ENCODE data around the gene CSTB. TPM values are rescaled to one million over a fixed set of nuclear protein-coding genes. Genes with fewer than 3 reads are reported as not detected.

CSTB gene
- total RNA-seq, 1 experiment from 2014 or later: 151 TPM

GRCh38 chr21:43741423-43742096, 34.5 kb downstream of the CSTB start:
- peaks cover 29% of the 10 kb centered on the region for H3K79me2 ChIP-seq (ENCODE audit: low read length)
- no peak overlapping the region for H3K4me3 ChIP-seq (ENCODE audit: low read length)
- no peak overlapping the region for H3K4me2 ChIP-seq (ENCODE audit: low read length)
- no peak for DNase-seq
- no peaks in the 10 kb centered on the region for H3F3A ChIP-seq (ENCODE audit: low read length, unreplicated experiment)
- H3K27me3 ChIP-seq (ENCODE audit: low read length): no peaks in the 10 kb centered on the region
- no peaks in the 10 kb centered on the region for H3K9me2 ChIP-seq (replicated peaks; ENCODE audit: low read length)
- intact Hi-C loops (cut with micrococcal nuclease): no loop called here
- 0 out of 2 replicates have a peak, but pooled peaks cover 12% of the 10 kb centered on the region for H4K20me1 ChIP-seq (ENCODE audit: low read length)
- H3K9ac ChIP-seq (ENCODE audit: low read length): no peak overlapping the region
- BruUV-seq (replicated peaks): no TSS peak
- POLR2A ChIA-PET (ENCODE audit: unreplicated experiment): no interaction called here
- TF ChIP-seq EZH2phosphoT487 (IDR thresholded peaks at IDR 0.05; ENCODE audit: borderline replicate concordance, low read length) (no peak), CTCF (conservative IDR thresholded peaks at IDR 0.05; ENCODE audit: low read depth, low read length) (no peak), EZH2 (IDR thresholded peaks at IDR 0.05; ENCODE audit: low read length, unreplicated experiment) (no peak)
- H2AFZ ChIP-seq (ENCODE audit: low read length): no peak overlapping the region
- H3K36me3 ChIP-seq (ENCODE audit: low read depth, low read length): peaks cover 48% of the 10 kb centered on the region
- no peaks in the 10 kb centered on the region for H3K4me1 ChIP-seq (ENCODE audit: insufficient read depth, low read length)
- no peak overlapping the region for H3K27ac ChIP-seq (ENCODE audit: low read length)
- ATAC-seq: no peak
- CTCF ChIA-PET: no interaction called here
- H3K9me3 ChIP-seq (ENCODE audit: low read length): no peaks in the 10 kb centered on the region

- Histone ChIP-seq H3K9me3 (ENCODE audit: low read length) (no peaks in the 10 kb centered on the region), H3K36me3 (ENCODE audit: low read depth, low read length) (peaks cover 49% of the 10 kb centered on the region), H3K79me2 (ENCODE audit: low read length) (peaks cover 38% of the 10 kb centered on the region), H3K4me3 (ENCODE audit: low read length) (no peak overlapping the region), H3K4me1 (ENCODE audit: insufficient read depth, low read length) (0 out of 2 replicates have a peak, but pooled peaks cover 3% of the 10 kb centered on the region), H3K27me3 (ENCODE audit: low read length) (no peaks in the 10 kb centered on the region), H3K9ac (ENCODE audit: low read length) (no peak overlapping the region), H3K9me2 (replicated peaks; ENCODE audit: low read length) (no peaks in the 10 kb centered on the region), H3K4me2 (ENCODE audit: low read length) (no peak overlapping the region), H3K27ac (ENCODE audit: low read length) (no peak overlapping the region), H3F3A (ENCODE audit: low read length, unreplicated experiment) (no peaks in the 10 kb centered on the region), H2AFZ (ENCODE audit: low read length) (no peak overlapping the region), H4K20me1 (ENCODE audit: low read length) (0 out of 2 replicates have a peak, but pooled peaks cover 12% of the 10 kb centered on the region)
- TF ChIP-seq EZH2 (IDR thresholded peaks at IDR 0.05; ENCODE audit: low read length, unreplicated experiment) (no peak), CTCF (conservative IDR thresholded peaks at IDR 0.05; ENCODE audit: low read depth, low read length) (no peak), EZH2phosphoT487 (IDR thresholded peaks at IDR 0.05; ENCODE audit: borderline replicate concordance, low read length) (no peak)
- intact Hi-C loops (cut with micrococcal nuclease): no loop called here
- DNase-seq (no peak), ATAC-seq (peak; percentile 42)
- ChIA-PET POLR2A (ENCODE audit: unreplicated experiment) (interaction anchor here (0.6 kb wide), 1 partner anchor 155 kb away, joined by 4 read pairs; no protein-coding TSS in a partner anchor), CTCF (no interaction called here)
- BruUV-seq (replicated peaks): no TSS peak
Observed at GRCh38 chr21:43740497-43741156, 35.5 kb downstream of the CSTB start.
